Measurements from ENCODE around the gene TBC1D1.

DNA sequence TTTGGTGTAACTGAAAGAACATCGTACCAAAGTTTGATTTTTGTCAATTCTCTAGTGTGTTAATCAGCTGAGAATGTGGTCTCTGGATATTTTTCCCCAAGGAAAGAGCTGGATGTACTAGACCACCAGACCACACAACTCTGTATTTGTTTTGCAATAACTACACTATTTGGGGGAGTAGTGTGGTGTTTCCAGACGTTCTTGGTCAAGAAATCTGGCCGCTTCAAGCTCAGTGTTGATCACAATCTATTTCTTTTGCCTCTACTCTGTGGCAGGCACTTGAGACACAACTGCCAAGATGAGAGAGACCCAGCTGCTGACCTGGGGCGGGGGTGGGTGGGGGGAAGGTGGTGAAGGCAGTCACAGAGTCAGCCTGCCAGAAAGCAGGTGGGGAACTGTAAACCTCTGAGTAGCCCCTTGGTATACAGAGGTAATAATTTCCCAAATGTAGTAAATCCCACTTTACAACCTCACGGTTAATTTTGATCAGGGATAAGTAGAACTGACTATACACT lies 99.9 kb downstream of the TBC1D1 start:
- TF ChIP-seq, protein P1, sequence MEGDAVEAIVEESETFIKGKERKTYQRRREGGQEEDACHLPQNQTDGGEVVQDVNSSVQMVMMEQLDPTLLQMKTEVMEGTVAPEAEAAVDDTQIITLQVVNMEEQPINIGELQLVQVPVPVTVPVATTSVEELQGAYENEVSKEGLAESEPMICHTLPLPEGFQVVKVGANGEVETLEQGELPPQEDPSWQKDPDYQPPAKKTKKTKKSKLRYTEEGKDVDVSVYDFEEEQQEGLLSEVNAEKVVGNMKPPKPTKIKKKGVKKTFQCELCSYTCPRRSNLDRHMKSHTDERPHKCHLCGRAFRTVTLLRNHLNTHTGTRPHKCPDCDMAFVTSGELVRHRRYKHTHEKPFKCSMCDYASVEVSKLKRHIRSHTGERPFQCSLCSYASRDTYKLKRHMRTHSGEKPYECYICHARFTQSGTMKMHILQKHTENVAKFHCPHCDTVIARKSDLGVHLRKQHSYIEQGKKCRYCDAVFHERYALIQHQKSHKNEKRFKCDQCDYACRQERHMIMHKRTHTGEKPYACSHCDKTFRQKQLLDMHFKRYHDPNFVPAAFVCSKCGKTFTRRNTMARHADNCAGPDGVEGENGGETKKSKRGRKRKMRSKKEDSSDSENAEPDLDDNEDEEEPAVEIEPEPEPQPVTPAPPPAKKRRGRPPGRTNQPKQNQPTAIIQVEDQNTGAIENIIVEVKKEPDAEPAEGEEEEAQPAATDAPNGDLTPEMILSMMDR (IDR thresholded peaks at IDR 0.05 in 8 of 11, conservative IDR thresholded peaks at IDR 0.05 in 3 of 11) = no peak
- no peak for TF ChIP-seq POLR2A (IDR thresholded peaks at IDR 0.05)
- TF ChIP-seq POLR2AphosphoS5 (IDR thresholded peaks at IDR 0.05) = no peak

Data from spleen (tissue), 7 donors.